ENCODE results near the gene PPM1N. TPM values are rescaled to one million over a fixed set of nuclear protein-coding genes. Genes with fewer than 3 reads are reported as not detected.

Gene PPM1N
- total RNA-seq, 1 experiment from 2014 or later = 1.2 TPM

- no peak for TF ChIP-seq CTCF (IDR thresholded peaks at IDR 0.05; ENCODE audit: insufficient read depth in 1 of 2, low read depth in 1 of 2, low read length in 1 of 2, severe bottlenecking in 1 of 2, unreplicated experiment in 1 of 2)
- DNase-seq = no peak
- Histone ChIP-seq H3K9me3 (no peaks in the 10 kb centered on the region), H3K4me1 (no peaks in the 10 kb centered on the region), H3K36me3 (ENCODE audit: control insufficient read depth, insufficient read depth, low read length) (no peaks in the 10 kb centered on the region), H3K4me3 (ENCODE audit: low read depth, low read length) (no peak overlapping the region), H3K27me3 (replicated peaks; ENCODE audit: control insufficient read depth, insufficient read depth, low read length) (no peaks in the 10 kb centered on the region)
- H3K9me3 Mint-ChIP-seq (ENCODE audit: unreplicated experiment) = no peaks in the 10 kb centered on the region
- POLR2A ChIA-PET = no interaction called here
- no peaks in the 10 kb centered on the region for H3K4me1 Mint-ChIP-seq (ENCODE audit: low read depth, unreplicated experiment)
- H3K4me3 Mint-ChIP-seq (ENCODE audit: unreplicated experiment) = no peak overlapping the region
- peaks cover 13% of the 10 kb centered on the region for H3K36me3 Mint-ChIP-seq (ENCODE audit: insufficient read depth, unreplicated experiment)
- no peak overlapping the region for H3K27ac Mint-ChIP-seq (ENCODE audit: unreplicated experiment)
- intact Hi-C loops (cut with micrococcal nuclease; ENCODE audit: unreplicated experiment) = no loop called here
- CTCF ChIA-PET = no interaction called here
- H3K27me3 Mint-ChIP-seq (ENCODE audit: insufficient read depth, unreplicated experiment) = no peaks in the 10 kb centered on the region
- no TSS peak for BruUV-seq (replicated peaks)
Measured at GRCh38 chr19:45547965-45548609, 49.8 kb downstream of the PPM1N start.

Other genes starting within 250 kb of the PPM1N start
- gene MARK4, start 247.2 kb upstream of the PPM1N start, total RNA-seq (2022) = 30.3 and 33.4 TPM in 2 replicates
- gene CKM, start 175.6 kb upstream of the PPM1N start, total RNA-seq (2022) = not detected in 2 replicates
- gene KLC3, start 157.7 kb upstream of the PPM1N start, total RNA-seq (2022) = 7.1 and 10.2 TPM in 2 replicates
- gene ERCC2, start 127.9 kb upstream of the PPM1N start, total RNA-seq (2022) = 86.8 and 89.5 TPM in 2 replicates
- 65.8 and 68.6 TPM in 2 replicates for gene PPP1R13L, start 93.4 kb upstream of the PPM1N start, total RNA-seq (2022)
- 27.7 and 31.1 TPM in 2 replicates for gene POLR1G, start 91.8 kb upstream of the PPM1N start, total RNA-seq (2022)
- 43.5 and 51.0 TPM in 2 replicates for gene ERCC1, start 74.5 kb upstream of the PPM1N start, total RNA-seq (2022)
- gene FOSB, start 30.4 kb upstream of the PPM1N start, total RNA-seq (2022) = 6.4 TPM in 2 replicates
- gene RTN2, start 1.4 kb upstream of the PPM1N start, total RNA-seq (2022) = 13.8 and 18.1 TPM in 2 replicates
- gene VASP, start 9.0 kb downstream of the PPM1N start, total RNA-seq (2022) = 72.4 and 83.1 TPM in 2 replicates
- gene OPA3, start 86.4 kb downstream of the PPM1N start, total RNA-seq (2022) = 16.9 and 17.7 TPM in 2 replicates
- not detected in 2 replicates for gene GPR4, start 103.8 kb downstream of the PPM1N start, total RNA-seq (2022)
- gene EML2, start 141.0 kb downstream of the PPM1N start, total RNA-seq (2022) = 33.9 and 38.8 TPM in 2 replicates
- 2.6 and 4.6 TPM in 2 replicates for gene GIPR, start 169.8 kb downstream of the PPM1N start, total RNA-seq (2022)
- gene SNRPD2, start 193.5 kb downstream of the PPM1N start, total RNA-seq (2022) = 579 and 587 TPM in 2 replicates
- gene QPCTL, start 194.2 kb downstream of the PPM1N start, total RNA-seq (2022) = 16.9 and 20.2 TPM in 2 replicates
- gene FBXO46, start 232.5 kb downstream of the PPM1N start, total RNA-seq (2022) = 31.0 and 37.0 TPM in 2 replicates
- not detected in 2 replicates for gene MEIOSIN, start 235.0 kb downstream of the PPM1N start, total RNA-seq (2022)